Fibroblast of pulmonary artery (primary cell): Measurements from ENCODE around the gene RAB3C.

Experiments used
- DNase-seq: peaks from one replicate; pipeline ENCODE4 v3.0.0-alpha.2; 2010; ENCODE audit warnings: low read depth
- H3K4me3 ChIP-seq: replicated peaks from 2 replicates; pipeline ENCODE4 v1.5.1; 2011; ENCODE audit warnings: low read depth, mild to moderate bottlenecking, control low read depth, low read length, moderate library complexity
- TF ChIP-seq, protein P1 (sequence below): IDR thresholded peaks from 2 replicates; pipeline ENCODE4 v1.5.1; 2011; ENCODE audit warnings: mild to moderate bottlenecking, control low read depth, low read length, inconsistent platforms; ENCODE audit errors: missing control alignments

RAB3C gene

DNA sequence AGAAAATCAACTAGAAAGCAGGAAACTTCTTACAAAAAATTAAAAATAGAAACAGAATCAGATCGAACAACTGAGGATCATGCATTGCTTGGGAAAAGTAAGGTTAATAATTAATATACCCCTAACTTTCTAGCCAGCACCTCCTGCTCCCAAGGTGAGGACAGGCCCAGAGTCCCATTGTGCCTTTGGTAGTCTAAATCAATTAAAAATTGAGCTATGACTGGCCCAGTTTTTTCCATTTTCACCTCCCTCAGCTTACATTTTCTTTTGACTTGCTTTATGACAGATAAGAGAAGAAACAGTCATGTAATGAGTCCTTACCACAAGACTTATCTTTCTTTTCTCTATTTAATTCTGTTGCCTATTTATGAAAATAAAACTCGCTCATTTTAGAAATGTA is 182.2 kb downstream of the RAB3C start:
- no peak for DNase-seq
- TF ChIP-seq, protein P1, sequence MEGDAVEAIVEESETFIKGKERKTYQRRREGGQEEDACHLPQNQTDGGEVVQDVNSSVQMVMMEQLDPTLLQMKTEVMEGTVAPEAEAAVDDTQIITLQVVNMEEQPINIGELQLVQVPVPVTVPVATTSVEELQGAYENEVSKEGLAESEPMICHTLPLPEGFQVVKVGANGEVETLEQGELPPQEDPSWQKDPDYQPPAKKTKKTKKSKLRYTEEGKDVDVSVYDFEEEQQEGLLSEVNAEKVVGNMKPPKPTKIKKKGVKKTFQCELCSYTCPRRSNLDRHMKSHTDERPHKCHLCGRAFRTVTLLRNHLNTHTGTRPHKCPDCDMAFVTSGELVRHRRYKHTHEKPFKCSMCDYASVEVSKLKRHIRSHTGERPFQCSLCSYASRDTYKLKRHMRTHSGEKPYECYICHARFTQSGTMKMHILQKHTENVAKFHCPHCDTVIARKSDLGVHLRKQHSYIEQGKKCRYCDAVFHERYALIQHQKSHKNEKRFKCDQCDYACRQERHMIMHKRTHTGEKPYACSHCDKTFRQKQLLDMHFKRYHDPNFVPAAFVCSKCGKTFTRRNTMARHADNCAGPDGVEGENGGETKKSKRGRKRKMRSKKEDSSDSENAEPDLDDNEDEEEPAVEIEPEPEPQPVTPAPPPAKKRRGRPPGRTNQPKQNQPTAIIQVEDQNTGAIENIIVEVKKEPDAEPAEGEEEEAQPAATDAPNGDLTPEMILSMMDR, result no peak
- no peak overlapping the region for H3K4me3 ChIP-seq

- DNase-seq, result no peak
- TF ChIP-seq, protein P1, result no peak
- H3K4me3 ChIP-seq, result no peak overlapping the region
Observed at GRCh38 chr5:58767104-58767503, 184.2 kb downstream of the RAB3C start.

DNA sequence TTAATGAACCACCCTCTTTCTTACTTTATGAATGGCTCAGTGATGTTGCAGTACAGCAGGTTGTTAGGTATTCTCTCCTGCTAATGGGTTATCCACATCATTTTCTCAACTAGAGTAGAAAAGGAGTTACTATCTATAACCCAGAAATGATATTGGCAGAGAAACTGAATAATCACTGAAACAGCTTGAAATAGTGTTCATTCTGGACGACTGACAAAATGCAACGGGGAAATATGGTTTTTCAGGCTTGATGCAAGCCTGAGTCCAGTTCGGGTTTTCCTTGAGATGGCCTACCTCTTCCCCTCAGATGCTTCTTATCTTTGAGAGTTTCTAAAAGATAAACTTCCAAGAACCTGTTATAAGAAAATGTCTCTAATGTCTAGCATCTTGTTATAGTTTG is 187.3 kb downstream of the RAB3C start:
- H3K4me3 ChIP-seq, result no peak overlapping the region
- TF ChIP-seq, protein P1, result no peak
- DNase-seq, result no peak

- TF ChIP-seq, protein P1, result no peak
- DNase-seq, result no peak
- H3K4me3 ChIP-seq, result no peak overlapping the region
Observed at GRCh38 chr5:58771796-58772195, 188.9 kb downstream of the RAB3C start.

- TF ChIP-seq, protein P1, result no peak
- DNase-seq, result no peak
- no peak overlapping the region for H3K4me3 ChIP-seq
Observed at GRCh38 chr5:58773744-58774441, 191.0 kb downstream of the RAB3C start.

- TF ChIP-seq, protein P1, result no peak
- no peak overlapping the region for H3K4me3 ChIP-seq
- no peak for DNase-seq
Observed at GRCh38 chr5:58774937-58775336, 192.1 kb downstream of the RAB3C start.

DNA sequence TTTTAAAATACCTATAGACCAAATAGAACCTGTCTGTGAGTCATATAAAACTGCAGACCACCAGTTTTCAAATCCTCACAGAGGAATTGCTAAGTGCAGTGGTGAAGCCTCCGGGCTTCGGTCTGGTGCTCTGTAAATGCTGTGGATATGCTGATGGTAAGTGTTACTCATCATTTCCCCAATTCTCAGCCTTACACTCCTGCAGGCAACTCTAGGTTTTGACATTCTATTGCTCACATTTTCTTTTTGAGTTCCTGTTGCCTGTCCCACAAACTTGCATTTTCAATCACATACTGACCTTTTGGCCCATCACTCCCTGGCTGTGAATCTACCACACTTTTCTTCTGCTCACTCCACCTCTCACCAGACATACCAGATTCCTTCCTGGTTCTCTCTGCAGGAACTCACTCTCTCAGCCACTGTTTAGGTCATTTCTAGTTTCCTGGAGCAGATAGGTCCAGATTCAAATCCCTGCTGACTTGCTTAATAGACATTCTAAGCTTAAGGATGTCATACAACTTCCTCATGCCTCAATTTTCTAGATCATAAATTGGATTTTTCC is 192.9 kb downstream of the RAB3C start:
- TF ChIP-seq, protein P1, result no peak
- H3K4me3 ChIP-seq, result no peak overlapping the region
- no peak for DNase-seq
